ENCODE data around the gene EXOSC5. TPM values are rescaled to one million over a fixed set of nuclear protein-coding genes. Genes with fewer than 3 reads are reported as not detected.
A peak's percentile ranks its signal among the peaks of the same experiment; 100 is the strongest.
"Not testable (repeated sequence)": the region's sequence is repeated elsewhere in the genome, so short reads cannot be mapped to it uniquely, and the experiment has no call there.

EXOSC5 gene
- total and polyA plus RNA-seq, 3 experiments from 2014 or later: 48.5 to 52.3 (median 49.5) TPM

GRCh38 chr19:41437944-41438574 lies 40.9 kb upstream of the EXOSC5 start:
- CTCF ChIA-PET: interaction anchor here (2.4 to 3.0 kb wide), 2 partner anchors 11 to 86 kb away, joined by 10 to 18 read pairs; no protein-coding TSS in a partner anchor
- no peaks in the 10 kb centered on the region for H3K9me3 ChIP-seq (ENCODE audit: low read length)
- H3K27me3 Mint-ChIP-seq: peaks cover 3 to 4% of the 10 kb centered on the region in 2 donors
- no peaks in the 10 kb centered on the region for H3K9me3 Mint-ChIP-seq
- no peak overlapping the region for H3K27ac ChIP-seq (ENCODE audit: low read depth, low read length)
- H3K4me3 Mint-ChIP-seq: peak overlapping the region in 4 of 7 donors; percentile 56 to 81 (median 75)
- peaks cover 5 to 13% (median 10%) of the 10 kb centered on the region in 3 donors for H3K4me1 Mint-ChIP-seq
- H3K27me3 ChIP-seq (ENCODE audit: insufficient read depth, low read length, poor library complexity, severe bottlenecking): no peaks in the 10 kb centered on the region
- H3K4me3 ChIP-seq (ENCODE audit: low read length): no peak overlapping the region
- POLR2A ChIA-PET: no interaction called here
- peaks cover under 1% of the 10 kb centered on the region for H3K36me3 ChIP-seq (ENCODE audit: insufficient read depth, low read length)
- H3K4me1 ChIP-seq (ENCODE audit: insufficient read depth, low read length): peaks cover 17% of the 10 kb centered on the region
- peak overlapping the region in 6 of 8 donors; percentile 3 to 77 (median 66) for H3K27ac Mint-ChIP-seq
- DNase-seq: no peak
- peaks cover 0 to 33% (median 0%) of the 10 kb centered on the region in 3 donors for H3K36me3 Mint-ChIP-seq

- H3K27ac Mint-ChIP-seq: peak overlapping the region in 3 of 8 donors; percentile 50 to 90 (median 63)
- CTCF ChIA-PET: no interaction called here
Measured at GRCh38 chr19:41436674-41436951, 39.5 kb upstream of the EXOSC5 start.

GRCh38 chr19:41435936-41436673 lies 38.9 kb upstream of the EXOSC5 start:
- Histone ChIP-seq H3K4me1 (ENCODE audit: insufficient read depth, low read length) (peaks cover 17% of the 10 kb centered on the region), H3K9me3 (ENCODE audit: low read length) (no peaks in the 10 kb centered on the region), H3K27me3 (ENCODE audit: insufficient read depth, low read length, poor library complexity, severe bottlenecking) (no peaks in the 10 kb centered on the region), H3K27ac (ENCODE audit: low read depth, low read length) (no peak overlapping the region), H3K4me3 (ENCODE audit: low read length) (no peak overlapping the region), H3K36me3 (ENCODE audit: insufficient read depth, low read length) (peaks cover 16% of the 10 kb centered on the region)
- no peak for DNase-seq
- Mint-ChIP-seq H3K4me1 (peaks cover 16 to 18% (median 18%) of the 10 kb centered on the region in 3 donors), H3K9me3 (no peaks in the 10 kb centered on the region), H3K27ac (peak overlapping the region in 2 of 8 donors; percentile 63 to 65), H3K4me3 (peak overlapping the region in 1 of 7 donors; percentile 53), H3K27me3 (peaks cover 0 to 3% of the 10 kb centered on the region in 2 donors), H3K36me3 (peaks cover 6 to 52% (median 7%) of the 10 kb centered on the region in 3 donors)
- ChIA-PET POLR2A (no interaction called here), CTCF (interaction anchor here (0.9 kb wide), 1 partner anchor 147 kb away, joined by 3 read pairs; no protein-coding TSS in a partner anchor)

More at GRCh38 chr19:41436674-41436951, 39.5 kb upstream of the EXOSC5 start:
- DNase-seq: no peak
- H3K4me1 ChIP-seq (ENCODE audit: insufficient read depth, low read length): peaks cover 17% of the 10 kb centered on the region
- H3K36me3 ChIP-seq (ENCODE audit: insufficient read depth, low read length): peaks cover 15% of the 10 kb centered on the region
- Mint-ChIP-seq H3K4me1 (peaks cover 11 to 14% (median 13%) of the 10 kb centered on the region in 3 donors), H3K4me3 (peak overlapping the region in 1 of 7 donors; percentile 53), H3K36me3 (peaks cover 6 to 47% (median 7%) of the 10 kb centered on the region in 3 donors), H3K27me3 (peaks cover 3% of the 10 kb centered on the region in 2 donors), H3K9me3 (no peaks in the 10 kb centered on the region)
- POLR2A ChIA-PET: no interaction called here
- H3K27ac ChIP-seq (ENCODE audit: low read depth, low read length): no peak overlapping the region
- no peak overlapping the region for H3K4me3 ChIP-seq (ENCODE audit: low read length)
- no peaks in the 10 kb centered on the region for H3K9me3 ChIP-seq (ENCODE audit: low read length)
- no peaks in the 10 kb centered on the region for H3K27me3 ChIP-seq (ENCODE audit: insufficient read depth, low read length, poor library complexity, severe bottlenecking)

- Mint-ChIP-seq H3K36me3 (peaks cover 6 to 56% (median 7%) of the 10 kb centered on the region in 3 donors), H3K27ac (peak overlapping the region in 1 of 8 donors; percentile 32), H3K4me1 (peaks cover 20 to 23% (median 20%) of the 10 kb centered on the region in 3 donors)
- H3K9me3 Mint-ChIP-seq; H3K4me3 Mint-ChIP-seq; DNase-seq; H3K27me3 Mint-ChIP-seq; H3K4me3 ChIP-seq (ENCODE audit: low read length); H3K9me3 ChIP-seq (ENCODE audit: low read length); POLR2A ChIA-PET; H3K27ac ChIP-seq (ENCODE audit: low read depth, low read length); H3K27me3 ChIP-seq (ENCODE audit: insufficient read depth, low read length, poor library complexity, severe bottlenecking): not testable (repeated sequence)
- Histone ChIP-seq H3K36me3 (ENCODE audit: insufficient read depth, low read length) (peaks cover 16% of the 10 kb centered on the region), H3K4me1 (ENCODE audit: insufficient read depth, low read length) (peaks cover 15% of the 10 kb centered on the region)
- CTCF ChIA-PET: interaction anchor here (0.9 kb wide), 1 partner anchor 147 kb away, joined by 3 read pairs; no protein-coding TSS in a partner anchor
Measured at GRCh38 chr19:41435376-41435775, 38.2 kb upstream of the EXOSC5 start.

GRCh38 chr19:41434450-41434849 lies 37.3 kb upstream of the EXOSC5 start:
- Histone ChIP-seq H3K27me3 (ENCODE audit: insufficient read depth, low read length, poor library complexity, severe bottlenecking) (no peaks in the 10 kb centered on the region), H3K4me3 (ENCODE audit: low read length) (no peak overlapping the region), H3K36me3 (ENCODE audit: insufficient read depth, low read length) (peaks cover 16% of the 10 kb centered on the region), H3K4me1 (ENCODE audit: insufficient read depth, low read length) (peaks cover 8% of the 10 kb centered on the region), H3K9me3 (ENCODE audit: low read length) (no peaks in the 10 kb centered on the region), H3K27ac (ENCODE audit: low read depth, low read length) (no peak overlapping the region)
- H3K4me1 Mint-ChIP-seq: peaks cover 20 to 23% (median 20%) of the 10 kb centered on the region in 3 donors
- no peak for DNase-seq
- H3K4me3 Mint-ChIP-seq: peak overlapping the region in 1 of 7 donors; percentile 2
- peaks cover 6 to 57% (median 7%) of the 10 kb centered on the region in 3 donors for H3K36me3 Mint-ChIP-seq
- ChIA-PET CTCF (no interaction called here), POLR2A (no interaction called here)
- H3K9me3 Mint-ChIP-seq: no peaks in the 10 kb centered on the region
- H3K27ac Mint-ChIP-seq: peak overlapping the region in 1 of 8 donors; percentile 56
- peaks cover 0 to 2% of the 10 kb centered on the region in 2 donors for H3K27me3 Mint-ChIP-seq

- Histone ChIP-seq H3K4me1 (ENCODE audit: insufficient read depth, low read length) (peaks cover 12% of the 10 kb centered on the region), H3K9me3 (ENCODE audit: low read length) (no peaks in the 10 kb centered on the region), H3K27me3 (ENCODE audit: insufficient read depth, low read length, poor library complexity, severe bottlenecking) (no peaks in the 10 kb centered on the region), H3K36me3 (ENCODE audit: insufficient read depth, low read length) (peaks cover 16% of the 10 kb centered on the region), H3K27ac (ENCODE audit: low read depth, low read length) (no peak overlapping the region), H3K4me3 (ENCODE audit: low read length) (no peak overlapping the region)
- Mint-ChIP-seq H3K36me3 (peaks cover 6 to 55% (median 7%) of the 10 kb centered on the region in 3 donors), H3K27ac (no peak overlapping the region), H3K9me3 (no peaks in the 10 kb centered on the region), H3K4me3 (no peak overlapping the region), H3K27me3 (peaks cover 0 to 2% of the 10 kb centered on the region in 2 donors), H3K4me1 (peaks cover 26 to 36% (median 32%) of the 10 kb centered on the region in 3 donors)
- ChIA-PET POLR2A (no interaction called here), CTCF (no interaction called here)
- DNase-seq: no peak
Measured at GRCh38 chr19:41433171-41433570, 36.0 kb upstream of the EXOSC5 start.

GRCh38 chr19:41431426-41432386 lies 34.5 kb upstream of the EXOSC5 start:
- peaks cover 0 to 2% of the 10 kb centered on the region in 2 donors for H3K27me3 Mint-ChIP-seq
- Histone ChIP-seq H3K27me3 (ENCODE audit: insufficient read depth, low read length, poor library complexity, severe bottlenecking) (no peaks in the 10 kb centered on the region), H3K36me3 (ENCODE audit: insufficient read depth, low read length) (peaks cover 16% of the 10 kb centered on the region), H3K27ac (ENCODE audit: low read depth, low read length) (no peak overlapping the region), H3K4me3 (ENCODE audit: low read length) (no peak overlapping the region), H3K4me1 (ENCODE audit: insufficient read depth, low read length) (peaks cover 17% of the 10 kb centered on the region), H3K9me3 (ENCODE audit: low read length) (no peaks in the 10 kb centered on the region)
- peak overlapping the region in 2 of 7 donors; percentile 30 to 69 for H3K4me3 Mint-ChIP-seq
- peaks cover 31 to 47% (median 37%) of the 10 kb centered on the region in 3 donors for H3K4me1 Mint-ChIP-seq
- no peak for DNase-seq
- POLR2A ChIA-PET: no interaction called here
- peaks cover 6 to 49% (median 7%) of the 10 kb centered on the region in 3 donors for H3K36me3 Mint-ChIP-seq
- H3K9me3 Mint-ChIP-seq: no peaks in the 10 kb centered on the region
- CTCF ChIA-PET: interaction anchor here (1.1 to 1.9 kb wide), 8 partner anchors 10 to 80 kb away, joined by 3 to 6 read pairs (median 4); partner anchors contain the start of gene B9D2
- peak overlapping the region in 7 of 8 donors; percentile 11 to 96 (median 68) for H3K27ac Mint-ChIP-seq
